GM21367 (cell line): ENCODE measurements around the gene SULT2A1.
"Not testable (repeated sequence)": the region's sequence is repeated elsewhere in the genome, so short reads cannot be mapped to it uniquely, and the experiment has no call there.

ENCODE experiments used
- ATAC-seq: cut with Tn5 transposase; IDR thresholded peaks from one replicate; pipeline ENCODE4 v1.9.1; 2021; ENCODE audit not compliant: unreplicated experiment

Gene SULT2A1

GRCh38 chr19:47886010-47886559, at the start of gene SULT2A1:
Gene SULT2A1, minus strand, starts transcription at chr19:47886315. Its CDS starts 58 bp downstream, at chr19:47886257.
- no peak for ATAC-seq

GRCh38 chr19:47928581-47928980, 42.5 kb upstream of the SULT2A1 start:
- ATAC-seq, result not testable (repeated sequence)

- ATAC-seq, result not testable (repeated sequence)
These were observed 34.0 kb upstream of the SULT2A1 start for GRCh38 chr19:47920107-47920506.

DNA sequence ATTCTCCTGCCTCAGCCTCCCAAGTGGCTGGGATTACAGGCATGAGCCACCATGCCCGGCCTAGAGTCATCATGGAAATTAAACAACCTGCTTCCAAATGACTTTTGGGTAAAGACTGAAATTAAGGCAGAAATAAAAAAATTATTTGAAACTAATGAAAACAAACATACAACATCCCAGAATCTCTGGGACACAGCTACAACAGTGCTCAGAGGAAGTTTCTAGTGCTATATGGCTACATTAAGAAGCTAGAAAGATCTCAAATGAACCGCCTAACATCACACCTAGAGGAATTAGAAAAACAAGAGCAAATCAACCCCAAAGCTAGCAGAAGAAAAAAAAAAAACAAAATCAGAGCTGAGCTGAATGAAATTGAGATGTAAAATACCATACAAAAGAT, 24.1 kb upstream of the SULT2A1 start:
- ATAC-seq, result not testable (repeated sequence)

DNA sequence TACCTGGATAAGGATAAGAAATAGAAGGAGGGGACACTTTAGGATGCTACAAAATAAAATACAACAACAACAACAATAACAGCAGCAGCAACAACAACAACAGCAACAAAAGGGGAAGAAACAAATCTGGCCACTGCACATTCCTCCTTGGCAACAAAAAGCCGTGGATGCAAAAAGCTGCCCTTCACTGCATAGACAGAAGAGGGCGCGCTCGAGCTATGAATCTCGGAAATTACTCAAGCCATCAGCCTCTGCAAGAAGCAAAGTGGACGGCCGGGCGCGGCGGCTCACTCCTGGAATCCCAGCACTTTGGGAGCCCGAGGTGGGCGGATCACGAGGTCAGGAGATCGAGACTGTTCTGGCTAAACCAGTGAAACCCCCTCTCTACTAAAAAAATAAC, 23.2 kb upstream of the SULT2A1 start:
- ATAC-seq, result not testable (repeated sequence)

DNA sequence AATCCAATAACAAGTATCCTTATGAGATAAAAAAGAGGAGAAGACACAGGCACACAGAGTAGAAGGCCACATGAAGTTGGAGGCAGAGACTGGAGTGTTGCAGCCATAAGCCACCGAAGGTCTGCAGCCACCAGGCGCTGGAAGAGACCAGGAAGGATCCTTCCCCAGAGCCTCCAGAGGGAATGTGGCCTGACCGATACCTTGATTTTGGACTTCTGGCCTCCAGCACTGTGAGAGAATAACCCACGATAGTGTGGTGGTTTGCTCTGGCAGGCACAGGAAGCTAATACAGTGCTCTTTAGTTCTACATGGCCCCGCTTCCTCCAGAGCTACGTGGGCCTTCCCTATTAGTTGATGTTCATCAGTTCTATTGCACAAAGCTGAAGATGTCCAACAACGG, 15.3 kb upstream of the SULT2A1 start:
- no peak for ATAC-seq

- no peak for ATAC-seq
These were observed 13.2 kb upstream of the SULT2A1 start for GRCh38 chr19:47899335-47899734.

- ATAC-seq, result no peak
These were observed 11.7 kb upstream of the SULT2A1 start for GRCh38 chr19:47897861-47898260.

DNA sequence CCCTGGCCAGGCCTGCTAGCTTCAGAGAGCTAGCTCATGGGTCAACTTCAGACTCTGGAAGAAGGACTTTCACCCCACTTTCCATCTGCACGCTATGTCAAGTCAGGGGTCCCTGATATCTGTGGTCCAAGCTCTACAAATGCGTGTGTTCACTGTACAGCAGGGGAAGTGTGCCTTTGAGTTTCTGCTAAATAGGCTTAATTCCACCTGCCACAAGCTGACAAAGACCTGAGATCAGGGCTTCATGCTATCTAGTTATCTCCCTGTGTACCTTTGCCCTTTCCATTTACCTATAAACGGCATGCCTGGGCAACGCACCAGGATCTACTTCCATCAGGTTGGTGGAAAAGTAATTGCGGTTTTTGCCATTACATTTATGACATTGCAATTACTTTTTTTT, 10.7 kb upstream of the SULT2A1 start:
- no peak for ATAC-seq

DNA sequence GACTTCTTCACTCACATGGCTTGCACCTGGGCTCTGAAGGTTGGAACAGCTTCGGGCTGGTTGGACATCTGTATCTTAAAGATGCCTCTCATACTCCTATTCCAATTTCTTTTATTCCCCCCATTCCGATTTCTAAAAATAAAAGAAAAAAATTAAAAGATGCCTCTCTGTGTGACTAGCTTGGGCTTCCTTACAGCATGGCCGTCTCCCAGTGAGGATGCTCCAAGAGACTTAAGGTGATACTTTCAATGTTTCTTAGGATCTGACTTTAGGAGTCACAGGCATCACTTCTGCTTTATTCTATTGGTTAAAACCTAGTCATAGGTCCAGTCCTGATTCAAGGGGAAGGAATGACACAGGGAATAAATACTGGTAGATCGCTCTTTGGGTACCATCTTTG, 9.9 kb upstream of the SULT2A1 start:
- ATAC-seq, result no peak

GRCh38 chr19:47895165-47895782, 9.2 kb upstream of the SULT2A1 start:
- ATAC-seq, result no peak

DNA sequence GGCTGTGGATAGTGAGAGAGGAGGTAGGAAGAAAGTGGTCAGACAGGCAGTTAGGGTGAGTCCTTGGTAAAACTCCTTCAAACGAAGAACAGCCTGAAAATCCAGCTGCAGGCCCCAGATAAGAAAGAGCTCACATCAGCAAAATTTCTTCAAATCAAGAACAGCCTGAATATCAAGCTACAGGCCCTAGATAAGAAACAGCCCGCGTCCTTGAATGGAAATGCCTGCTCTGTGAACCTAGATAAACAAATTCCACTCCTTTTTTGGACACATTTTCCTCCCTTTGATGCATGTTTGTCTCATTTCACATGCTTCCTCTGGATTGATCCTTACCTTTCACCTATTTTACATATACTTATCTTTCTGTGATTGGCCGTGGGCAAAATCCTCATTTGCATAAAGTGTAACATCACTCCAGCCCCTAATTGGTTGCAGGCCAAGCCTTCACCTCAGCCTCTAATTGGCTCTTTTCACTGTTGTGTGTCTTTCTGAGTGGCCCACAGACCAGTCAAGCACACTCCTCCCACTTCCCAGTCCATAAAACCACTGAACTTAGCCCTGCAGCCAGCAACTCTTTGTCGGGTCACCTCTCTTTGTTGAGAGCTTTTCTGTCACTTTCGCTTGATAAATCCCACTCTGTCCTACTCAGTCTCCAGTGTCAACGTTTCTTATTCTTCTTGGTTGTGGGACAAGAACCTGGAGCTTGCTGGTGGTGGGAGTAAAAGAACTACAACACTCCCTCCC, 6.0 kb upstream of the SULT2A1 start:
- ATAC-seq, result no peak

- no peak for ATAC-seq
These were observed 5.5 kb upstream of the SULT2A1 start for GRCh38 chr19:47891622-47891922.

DNA sequence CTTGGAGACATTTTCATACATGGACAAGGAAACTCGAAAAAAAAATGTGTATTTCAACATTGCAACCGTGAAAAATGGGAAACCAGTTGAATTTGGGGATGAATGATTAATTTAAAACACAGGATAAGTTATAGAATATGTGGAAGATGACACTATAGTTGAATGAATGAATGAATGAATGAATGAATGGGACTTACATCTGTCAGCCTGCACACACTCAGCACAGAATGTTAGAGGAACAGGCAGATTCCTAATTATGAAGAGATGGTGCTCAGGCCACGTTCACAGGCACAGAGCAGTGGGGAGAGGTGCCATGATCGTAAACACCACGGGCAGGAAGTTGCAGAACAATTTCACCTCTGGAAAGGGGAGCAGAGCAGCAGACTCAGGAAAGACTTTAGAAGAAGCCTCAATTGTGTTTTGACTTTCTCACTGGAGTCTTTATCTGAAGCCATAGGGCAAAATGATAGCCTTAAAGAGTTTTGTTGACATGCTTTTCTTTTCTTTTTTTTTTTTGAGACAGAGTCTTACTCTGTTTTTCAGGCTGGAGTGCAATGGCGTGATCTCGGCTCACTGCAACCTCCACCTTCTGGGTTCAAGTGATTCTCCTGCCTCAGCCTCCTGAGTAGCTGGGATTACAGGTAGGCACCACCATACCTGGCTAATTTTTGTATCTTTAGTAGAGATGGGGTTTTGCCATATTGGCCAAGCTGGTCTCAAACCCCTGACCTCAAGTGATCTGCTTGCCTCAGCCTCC, 4.9 kb upstream of the SULT2A1 start:
- ATAC-seq, result no peak

DNA sequence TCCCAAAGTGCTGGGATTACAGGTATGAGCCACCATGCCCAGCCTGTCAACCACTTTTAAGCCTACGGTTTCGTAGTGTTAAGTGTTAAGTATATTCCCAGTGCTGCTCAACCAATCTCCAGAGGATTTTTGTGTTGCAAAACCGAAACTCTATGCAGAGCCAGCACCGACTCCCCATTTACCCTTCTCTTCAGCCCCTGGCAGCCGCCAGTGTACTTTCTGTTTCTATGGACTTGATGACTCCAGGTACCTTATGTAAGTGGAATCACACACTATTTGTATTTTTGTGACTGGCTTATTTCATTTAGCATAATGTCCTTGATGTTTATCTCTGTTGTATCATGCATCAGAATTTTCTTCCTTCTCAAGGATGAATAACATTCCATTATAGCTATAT, 1.1 kb downstream of the SULT2A1 start:
- ATAC-seq, result no peak

DNA sequence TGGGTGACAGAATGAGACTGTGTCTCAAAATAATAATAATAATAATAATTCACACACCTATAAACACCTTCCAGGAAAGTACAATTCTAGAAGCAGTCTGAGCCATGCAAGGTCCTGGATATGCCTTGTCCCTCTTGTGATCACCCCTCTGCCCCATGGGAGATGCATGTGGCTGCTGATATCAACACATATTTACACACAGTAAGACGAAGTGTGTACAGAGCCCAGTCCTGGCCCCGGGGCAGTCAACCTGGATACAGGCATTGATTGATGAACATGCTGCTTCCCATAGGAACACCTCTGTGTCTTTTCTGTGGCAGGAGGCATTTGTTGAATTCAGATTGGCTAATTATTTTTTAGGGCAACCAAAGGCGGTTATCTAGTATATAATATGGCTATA, 3.2 kb downstream of the SULT2A1 start:
- ATAC-seq, result no peak

DNA sequence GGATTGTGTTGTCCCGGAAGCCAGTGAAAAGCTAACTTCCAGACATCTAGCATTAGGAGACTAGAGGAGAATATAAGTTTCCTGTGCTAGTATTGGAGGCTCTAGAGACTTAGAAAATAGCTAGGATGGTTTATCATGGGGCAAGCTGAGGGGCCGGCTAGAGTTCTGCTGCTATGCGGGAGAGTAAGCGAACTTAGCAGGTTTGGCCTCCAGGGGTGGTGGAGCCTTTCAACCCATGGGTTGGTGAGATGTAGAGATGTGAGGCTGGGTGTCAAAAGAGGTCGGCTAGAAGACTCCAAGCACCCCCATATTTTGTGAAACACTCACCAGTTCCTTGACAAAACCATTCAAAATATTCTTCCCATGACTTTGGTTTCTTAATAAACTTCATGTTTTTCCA, 4.4 kb downstream of the SULT2A1 start:
- no peak for ATAC-seq

DNA sequence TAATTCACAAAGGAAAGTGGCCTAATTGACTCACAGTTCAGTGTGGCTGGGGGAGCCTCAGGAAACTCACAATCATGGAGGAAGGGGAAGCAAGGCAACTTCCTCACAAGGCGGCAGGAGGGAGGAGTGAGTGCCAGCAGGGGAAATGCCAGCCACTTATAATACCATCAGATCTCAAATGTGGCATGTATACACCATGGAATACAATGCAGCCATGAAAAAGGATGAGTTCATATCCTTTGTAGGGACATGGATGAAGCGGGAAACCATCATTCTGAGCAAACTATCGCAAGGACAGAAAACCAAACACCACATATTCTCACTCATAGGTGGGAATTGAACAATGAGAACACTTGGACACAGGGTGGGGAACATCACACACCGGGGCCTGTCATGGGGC, 6.7 kb downstream of the SULT2A1 start:
- not testable (repeated sequence) for ATAC-seq

GRCh38 chr19:47878906-47879305, 7.2 kb downstream of the SULT2A1 start:
- no peak for ATAC-seq

- ATAC-seq, result no peak
These were observed 20.9 kb downstream of the SULT2A1 start for GRCh38 chr19:47865166-47865565.

GRCh38 chr19:47863514-47863936, 22.6 kb downstream of the SULT2A1 start:
- no peak for ATAC-seq

DNA sequence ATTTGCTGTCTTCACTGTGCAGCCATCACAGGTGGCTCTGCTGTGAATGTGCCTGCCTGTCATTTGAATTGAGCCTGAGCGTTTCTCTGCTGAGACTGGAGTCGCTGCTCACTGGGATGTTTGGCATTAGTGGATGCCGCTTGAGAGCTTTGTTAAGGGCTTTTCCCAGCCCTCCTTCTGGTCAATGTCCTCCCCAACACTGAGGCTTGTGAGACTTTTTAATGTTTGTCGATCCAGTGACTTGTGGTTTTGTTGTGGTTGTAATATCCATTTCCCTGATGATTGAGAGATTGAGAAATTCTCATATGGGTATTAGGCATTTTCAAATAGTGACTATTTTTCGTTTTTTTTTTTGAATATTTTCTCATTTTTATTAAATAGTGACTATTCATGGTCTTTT, 24.5 kb downstream of the SULT2A1 start:
- ATAC-seq, result no peak
